CD4-positive, alpha-beta T cell (primary cell): ENCODE measurements around the gene RIT2. TPM values are rescaled to one million over a fixed set of nuclear protein-coding genes. Genes with fewer than 3 reads are reported as not detected.

ENCODE experiments used
- ATAC-seq: fragments of 200-7000 bp; cut with Tn5 transposase; one replicate; pipeline ENCODE4 v1.10.0; 2022; ENCODE audit warnings: mild to moderate bottlenecking; ENCODE audit not compliant: poor library complexity
- CTCF ChIA-PET: fragments of 350-600 bp; sonication (Branson Sonifier 250); formaldehyde crosslinking; loops from one replicate; lab custom pipeline; 2021; ENCODE audit warnings: antibody characterized with exemption, inconsistent platforms; lab: Charles Lee
- POLR2A ChIA-PET: fragments of 350-600 bp; sonication (Branson Sonifier 250); formaldehyde crosslinking; loops from one replicate; lab custom pipeline; 2021; ENCODE audit warnings: antibody characterized with exemption, inconsistent platforms; lab: Charles Lee
- DNase-seq, 14 experiments: peaks; one replicate each; pipeline ENCODE4 v3.0.0-alpha.2; 2013 to 2020; ENCODE audit warnings: mixed read lengths in 2 of 14
- H3K27ac ChIP-seq, 2 donors: one replicate each; pipeline versions ENCODE4 v1.5.1 to v1.7.0; 2013; ENCODE audit warnings: low read length in 2 of 2, low read depth in 1 of 2, mild to moderate bottlenecking in 1 of 2
- H3K27me3 ChIP-seq, 2 experiments: 1 replicate in 1 of 2; 2 replicates in 1 of 2; pipeline versions ENCODE4 v1.6.1 to v1.7.0; 2013; ENCODE audit warnings: low read length in 2 of 2, control low read depth in 1 of 2, mild to moderate bottlenecking in 1 of 2, moderate library complexity in 1 of 2; ENCODE audit not compliant: insufficient read depth in 2 of 2, control insufficient read depth in 1 of 2
- H3K36me3 ChIP-seq: one replicate; pipeline ENCODE4 v1.6.1; 2013; ENCODE audit warnings: low read length, control low read depth; ENCODE audit not compliant: insufficient read depth
- H3K4me1 ChIP-seq: one replicate; pipeline ENCODE4 v1.6.1; 2013; ENCODE audit warnings: low read length, control low read depth; ENCODE audit not compliant: insufficient read depth
- H3K4me3 ChIP-seq: one replicate; pipeline ENCODE4 v1.5.1; 2013; ENCODE audit warnings: mild to moderate bottlenecking, low read length, moderate library complexity
- H3K9me3 ChIP-seq, 2 experiments: 1 replicate in 1 of 2; 2 replicates in 1 of 2; pipeline versions ENCODE4 v1.6.1 to v1.7.0; 2013; ENCODE audit warnings: low read length in 2 of 2, mild to moderate bottlenecking in 2 of 2, control low read depth in 1 of 2, moderate library complexity in 1 of 2; ENCODE audit not compliant: control insufficient read depth in 1 of 2, insufficient read depth in 1 of 2
- H3K27ac Mint-ChIP-seq: one replicate; pipeline ENCODE4 v1.8.0; 2020; ENCODE audit warnings: mixed read lengths
- H3K27me3 Mint-ChIP-seq: one replicate; pipeline ENCODE4 v1.8.0; 2021; ENCODE audit warnings: mixed read lengths
- H3K36me3 Mint-ChIP-seq: one replicate; pipeline ENCODE4 v1.8.0; 2021; ENCODE audit warnings: low read depth, mixed read lengths
- H3K4me1 Mint-ChIP-seq: one replicate; pipeline ENCODE4 v1.8.0; 2021; ENCODE audit warnings: low read depth, mixed read lengths
- H3K4me3 Mint-ChIP-seq: one replicate; pipeline ENCODE4 v1.8.0; 2020; ENCODE audit warnings: mild to moderate bottlenecking, mixed read lengths
- H3K9me3 Mint-ChIP-seq: one replicate; pipeline ENCODE4 v1.8.0; 2020; ENCODE audit warnings: mixed read lengths
- CTCF ChIP-seq: fragments of 200-600 bp; IDR thresholded peaks from one replicate; pipeline ENCODE4 v1.8.0; 2022; ENCODE audit warnings: antibody characterized with exemption, mild to moderate bottlenecking
- intact Hi-C, 2 experiments: fragments of 100-400 bp; cut with DNase I in 1 of 2; cut with micrococcal nuclease in 1 of 2; formaldehyde crosslinking; loops; one replicate each; pipeline versions ENCODE4 v1.15.1 to v1.9.0; 2023 to 2025; cut with DNase I, micrococcal nuclease
- total RNA-seq, 174 experiments: library from RNA in 2 of 174; stranded (reverse) in 2 of 174; gene quantifications; one replicate each; pipeline ENCODE4 v1.2.3 and lab custom pipeline; 2021 to 2026

The RIT2 gene
- total RNA-seq, 2 experiments from 2014 or later: not detected

- H3K27me3 Mint-ChIP-seq: no peaks in the 10 kb centered on the region
- DNase-seq: no peak
- intact Hi-C loops: no loop called here
- no peaks in the 10 kb centered on the region for H3K36me3 Mint-ChIP-seq
- no peaks in the 10 kb centered on the region for H3K4me1 ChIP-seq
- no peak for ATAC-seq
- H3K4me3 ChIP-seq: no peak overlapping the region
- TF ChIP-seq CTCF: no peak
- H3K9me3 ChIP-seq: peaks cover 0 to 10% of the 10 kb centered on the region in 2 experiments
- ChIA-PET CTCF (no interaction called here), POLR2A (no interaction called here)
- H3K4me3 Mint-ChIP-seq: no peak overlapping the region
- H3K27ac ChIP-seq: no peak overlapping the region
- H3K9me3 Mint-ChIP-seq: peaks cover 2% of the 10 kb centered on the region
- H3K36me3 ChIP-seq: no peaks in the 10 kb centered on the region
- H3K27me3 ChIP-seq: no peaks in the 10 kb centered on the region
- H3K27ac Mint-ChIP-seq: no peak overlapping the region
- H3K4me1 Mint-ChIP-seq: no peaks in the 10 kb centered on the region
Measured at GRCh38 chr18:42736074-42736473, 379.4 kb downstream of the RIT2 start.

GRCh38 chr18:42734520-42734919 is 381.0 kb downstream of the RIT2 start:
- intact Hi-C loops: no loop called here
- Mint-ChIP-seq H3K4me1 (no peaks in the 10 kb centered on the region), H3K27ac (no peak overlapping the region), H3K36me3 (no peaks in the 10 kb centered on the region), H3K4me3 (no peak overlapping the region), H3K27me3 (no peaks in the 10 kb centered on the region), H3K9me3 (peaks cover 5% of the 10 kb centered on the region)
- ChIA-PET CTCF (no interaction called here), POLR2A (no interaction called here)
- no peaks in the 10 kb centered on the region for H3K36me3 ChIP-seq
- H3K4me1 ChIP-seq: no peaks in the 10 kb centered on the region
- TF ChIP-seq CTCF: no peak
- H3K27me3 ChIP-seq: no peaks in the 10 kb centered on the region
- DNase-seq (no peak), ATAC-seq (no peak)
- H3K4me3 ChIP-seq: no peak overlapping the region
- peaks cover 0 to 10% of the 10 kb centered on the region in 2 experiments for H3K9me3 ChIP-seq
- H3K27ac ChIP-seq: no peak overlapping the region

GRCh38 chr18:42730272-42730671 is 385.2 kb downstream of the RIT2 start:
- Histone ChIP-seq H3K27ac (no peak overlapping the region), H3K4me1 (no peaks in the 10 kb centered on the region), H3K27me3 (no peaks in the 10 kb centered on the region), H3K36me3 (no peaks in the 10 kb centered on the region), H3K9me3 (peaks cover 0 to 6% of the 10 kb centered on the region in 2 experiments), H3K4me3 (no peak overlapping the region)
- POLR2A ChIA-PET: no interaction called here
- TF ChIP-seq CTCF: no peak
- DNase-seq (no peak), ATAC-seq (no peak)
- no peak overlapping the region for H3K4me3 Mint-ChIP-seq
- no peak overlapping the region for H3K27ac Mint-ChIP-seq
- intact Hi-C loops: no loop called here
- CTCF ChIA-PET: interaction anchor here (1.5 kb wide), 1 partner anchor 12 kb away, joined by 3 read pairs; no protein-coding TSS in a partner anchor
- H3K27me3 Mint-ChIP-seq: no peaks in the 10 kb centered on the region
- peaks cover 13% of the 10 kb centered on the region for H3K9me3 Mint-ChIP-seq
- H3K36me3 Mint-ChIP-seq: no peaks in the 10 kb centered on the region
- H3K4me1 Mint-ChIP-seq: no peaks in the 10 kb centered on the region
